HEK293 (cell line): Measurements from ENCODE around the gene CAPN12.

Source experiments
- BCL11A ChIP-seq: fragments of 450-650 bp; formaldehyde crosslinking; IDR thresholded peaks from 2 replicates; pipeline ENCODE4 v1.5.1; 2016; ENCODE audit warnings: low read depth, missing biosample characterization, missing genetic modification characterization
- CTCF ChIP-seq: fragments of 450-650 bp; formaldehyde crosslinking; IDR thresholded peaks from 2 replicates; pipeline ENCODE4 v1.5.1; 2016; ENCODE audit warnings: missing biosample characterization, missing genetic modification characterization
- OSR2 ChIP-seq: fragments of 450-650 bp; formaldehyde crosslinking; IDR thresholded peaks from 2 replicates; pipeline ENCODE4 v1.5.1; 2016; ENCODE audit warnings: missing biosample characterization, missing genetic modification characterization
- PRDM1 ChIP-seq: fragments of 450-650 bp; formaldehyde crosslinking; IDR thresholded peaks from 2 replicates; pipeline ENCODE4; 2016; ENCODE audit warnings: missing biosample characterization, missing genetic modification characterization
- TCF7L2 ChIP-seq: IDR thresholded peaks from 2 replicates; pipeline ENCODE4 v1.6.1; 2011; ENCODE audit warnings: low read depth, mild to moderate bottlenecking, inconsistent platforms, low read length, moderate library complexity, borderline replicate concordance
- YY1 ChIP-seq: fragments of 450-650 bp; formaldehyde crosslinking; IDR thresholded peaks from 2 replicates; pipeline ENCODE4 v1.5.1; 2018; ENCODE audit warnings: missing biosample characterization, missing genetic modification characterization
- ZNF16 ChIP-seq: fragments of 450-650 bp; formaldehyde crosslinking; IDR thresholded peaks from 2 replicates; pipeline ENCODE4 v1.5.1; 2016; ENCODE audit warnings: low read depth, missing biosample characterization, missing genetic modification characterization
- ZNF24 ChIP-seq: fragments of 450-650 bp; formaldehyde crosslinking; IDR thresholded peaks from 2 replicates; pipeline ENCODE4 v1.5.1; 2016; ENCODE audit warnings: missing biosample characterization, missing genetic modification characterization
- ZNF280D ChIP-seq: fragments of 450-650 bp; formaldehyde crosslinking; IDR thresholded peaks from 2 replicates; pipeline ENCODE4 v1.5.1; 2016; ENCODE audit warnings: missing biosample characterization, missing genetic modification characterization
- ZNF558 ChIP-seq: fragments of 450-650 bp; formaldehyde crosslinking; IDR thresholded peaks from 2 replicates; pipeline ENCODE4 v1.5.1; 2016; ENCODE audit warnings: missing biosample characterization, missing genetic modification characterization
- ZNF585B ChIP-seq: fragments of 450-650 bp; formaldehyde crosslinking; IDR thresholded peaks from 2 replicates; pipeline ENCODE4 v1.5.1; 2016; ENCODE audit warnings: missing biosample characterization, missing genetic modification characterization
- ZNF664 ChIP-seq: fragments of 450-650 bp; formaldehyde crosslinking; IDR thresholded peaks from 2 replicates; pipeline ENCODE4 v1.5.1; 2016; ENCODE audit warnings: missing biosample characterization, missing genetic modification characterization
- TF ChIP-seq, protein P1 (sequence below): fragments of 450-650 bp; formaldehyde crosslinking; IDR thresholded peaks from 2 replicates; pipeline ENCODE4 v1.5.1; 2016; ENCODE audit warnings: missing biosample characterization, missing genetic modification characterization

- TF ChIP-seq ZNF558 (no peak), OSR2 (tag by site-specific recombination) (no peak), CTCF (tag by site-specific recombination) (no peak), PRDM1 (tag by site-specific recombination) (no peak), YY1 (no peak), ZNF585B (tag by site-specific recombination) (no peak), ZNF16 (tag by site-specific recombination) (no peak), ZNF24 (tag by site-specific recombination) (no peak), TCF7L2 (no peak), ZNF664 (no peak), BCL11A (tag by site-specific recombination) (no peak), ZNF280D (tag by site-specific recombination) (no peak)
- TF ChIP-seq, protein P1, sequence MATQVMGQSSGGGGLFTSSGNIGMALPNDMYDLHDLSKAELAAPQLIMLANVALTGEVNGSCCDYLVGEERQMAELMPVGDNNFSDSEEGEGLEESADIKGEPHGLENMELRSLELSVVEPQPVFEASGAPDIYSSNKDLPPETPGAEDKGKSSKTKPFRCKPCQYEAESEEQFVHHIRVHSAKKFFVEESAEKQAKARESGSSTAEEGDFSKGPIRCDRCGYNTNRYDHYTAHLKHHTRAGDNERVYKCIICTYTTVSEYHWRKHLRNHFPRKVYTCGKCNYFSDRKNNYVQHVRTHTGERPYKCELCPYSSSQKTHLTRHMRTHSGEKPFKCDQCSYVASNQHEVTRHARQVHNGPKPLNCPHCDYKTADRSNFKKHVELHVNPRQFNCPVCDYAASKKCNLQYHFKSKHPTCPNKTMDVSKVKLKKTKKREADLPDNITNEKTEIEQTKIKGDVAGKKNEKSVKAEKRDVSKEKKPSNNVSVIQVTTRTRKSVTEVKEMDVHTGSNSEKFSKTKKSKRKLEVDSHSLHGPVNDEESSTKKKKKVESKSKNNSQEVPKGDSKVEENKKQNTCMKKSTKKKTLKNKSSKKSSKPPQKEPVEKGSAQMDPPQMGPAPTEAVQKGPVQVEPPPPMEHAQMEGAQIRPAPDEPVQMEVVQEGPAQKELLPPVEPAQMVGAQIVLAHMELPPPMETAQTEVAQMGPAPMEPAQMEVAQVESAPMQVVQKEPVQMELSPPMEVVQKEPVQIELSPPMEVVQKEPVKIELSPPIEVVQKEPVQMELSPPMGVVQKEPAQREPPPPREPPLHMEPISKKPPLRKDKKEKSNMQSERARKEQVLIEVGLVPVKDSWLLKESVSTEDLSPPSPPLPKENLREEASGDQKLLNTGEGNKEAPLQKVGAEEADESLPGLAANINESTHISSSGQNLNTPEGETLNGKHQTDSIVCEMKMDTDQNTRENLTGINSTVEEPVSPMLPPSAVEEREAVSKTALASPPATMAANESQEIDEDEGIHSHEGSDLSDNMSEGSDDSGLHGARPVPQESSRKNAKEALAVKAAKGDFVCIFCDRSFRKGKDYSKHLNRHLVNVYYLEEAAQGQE (tag by site-specific recombination): no peak
These were observed 46.6 kb downstream of the CAPN12 start for GRCh38 chr19:38697641-38698071.
